GM21529 (cell line): ENCODE results near the gene PHACTR1.
"Not testable (repeated sequence)": the region's sequence is repeated elsewhere in the genome, so short reads cannot be mapped to it uniquely, and the experiment has no call there.

Experiments used
- ATAC-seq: cut with Tn5 transposase; IDR thresholded peaks from one replicate; pipeline ENCODE4 v1.9.1; 2021; ENCODE audit not compliant: unreplicated experiment

Gene PHACTR1

DNA sequence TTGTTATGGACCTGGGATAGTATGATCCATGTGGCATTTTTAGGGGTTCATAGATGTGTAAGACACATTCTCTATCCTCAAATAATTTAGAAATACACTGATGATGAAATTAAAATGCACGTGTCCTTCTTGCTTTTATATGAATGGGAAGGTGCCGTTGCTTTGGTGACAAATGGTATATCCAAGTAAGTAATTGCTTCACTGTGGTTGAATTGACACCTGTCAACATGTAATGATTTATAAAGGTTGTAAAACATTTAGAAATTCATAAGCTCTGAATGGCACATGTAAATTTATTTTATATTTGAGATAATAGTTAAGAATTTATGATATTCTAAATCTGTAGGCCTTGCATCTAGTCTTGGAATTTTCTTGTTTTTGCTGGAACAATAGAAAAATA lies 227.0 kb downstream of the PHACTR1 start:
- ATAC-seq, result no peak

DNA sequence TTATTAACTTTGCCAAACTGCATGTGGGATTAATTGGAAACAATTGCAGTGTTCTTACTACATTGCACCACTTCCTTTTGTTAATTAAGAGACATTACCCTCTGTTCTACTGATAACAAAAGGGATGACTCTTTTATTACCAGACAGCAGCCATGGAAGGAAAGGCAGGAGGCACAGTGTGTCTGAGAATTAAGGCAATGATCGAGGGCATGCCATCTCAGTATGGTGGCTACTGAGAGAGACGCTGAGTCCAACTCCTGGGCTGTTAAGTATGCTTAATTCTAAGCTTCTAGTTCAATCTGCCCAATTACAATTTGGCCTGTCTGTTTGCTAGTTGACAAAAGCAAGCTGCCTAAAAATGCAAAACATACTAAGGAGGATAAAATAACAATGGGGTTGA lies 227.4 kb downstream of the PHACTR1 start:
- no peak for ATAC-seq

DNA sequence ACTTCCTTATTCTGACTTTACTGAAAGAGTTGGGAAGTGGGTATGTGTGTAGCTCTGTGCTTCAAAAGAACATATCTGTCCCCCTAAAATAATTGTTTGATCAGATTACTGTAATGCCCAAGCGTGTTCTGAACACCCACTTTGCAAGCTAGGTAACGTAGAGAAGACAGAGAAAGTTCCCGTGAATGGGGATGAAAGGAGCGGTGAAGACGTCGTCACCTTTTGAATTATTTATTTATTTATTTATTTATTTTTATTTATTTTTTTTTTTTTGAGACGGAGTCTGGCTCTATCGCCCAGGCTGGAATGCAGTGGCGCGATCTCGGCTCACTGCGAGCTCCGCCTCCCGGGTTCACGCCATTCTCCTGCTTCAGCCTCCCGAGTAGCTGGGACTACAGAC lies 228.0 kb downstream of the PHACTR1 start:
- not testable (repeated sequence) for ATAC-seq

DNA sequence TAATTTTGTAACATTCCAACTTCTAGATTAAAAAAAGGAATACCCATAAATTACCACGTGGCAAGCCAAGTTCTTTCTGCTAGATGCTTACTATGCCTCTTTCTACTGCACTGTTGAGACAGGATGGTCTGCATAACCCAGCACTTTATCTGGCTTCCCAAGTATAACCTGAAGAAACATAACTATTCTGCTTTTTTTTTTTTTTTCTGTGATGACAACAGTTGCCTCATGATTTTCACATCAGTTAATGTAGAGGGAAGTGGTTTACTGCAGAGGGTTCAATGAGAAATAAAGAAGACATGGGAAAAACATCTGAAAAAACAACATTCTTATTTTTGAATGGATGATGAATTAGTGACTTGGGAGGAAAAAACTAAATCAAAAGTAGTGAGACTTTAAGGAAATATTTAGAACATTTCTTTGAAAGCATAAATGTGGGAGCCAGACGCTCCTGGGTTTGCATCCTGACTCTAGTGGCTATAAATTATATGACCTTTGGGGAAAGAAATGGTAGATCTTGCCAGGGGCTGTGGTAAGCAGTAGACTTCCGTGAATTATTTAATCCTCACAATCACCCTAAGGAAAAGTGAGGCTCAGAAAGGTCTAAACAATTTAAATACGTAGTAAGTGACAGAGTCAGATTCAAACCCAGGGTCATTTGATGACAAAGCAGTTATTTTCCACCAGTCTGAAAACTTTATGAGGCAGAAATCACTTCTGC lies 230.7 kb downstream of the PHACTR1 start:
- ATAC-seq, result no peak

DNA sequence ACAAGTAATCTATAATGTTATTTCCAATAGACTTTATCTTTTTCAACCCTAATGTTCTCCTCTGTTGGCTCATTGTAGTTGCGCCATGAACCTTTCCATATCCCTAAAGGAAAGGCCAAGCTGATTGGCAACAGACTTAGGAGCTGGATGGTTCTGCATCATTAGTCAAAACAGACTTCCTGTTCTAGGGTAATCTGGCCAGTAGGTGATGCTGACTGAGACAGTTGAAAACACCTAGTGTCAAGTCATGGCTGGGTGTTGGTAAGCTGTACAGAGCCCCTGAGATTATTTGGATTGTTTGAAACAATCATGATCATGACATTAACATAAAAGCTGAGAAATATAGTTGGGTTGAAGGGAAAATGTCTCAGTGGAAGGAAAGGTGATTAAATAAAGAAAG lies 231.4 kb downstream of the PHACTR1 start:
- ATAC-seq, result no peak

DNA sequence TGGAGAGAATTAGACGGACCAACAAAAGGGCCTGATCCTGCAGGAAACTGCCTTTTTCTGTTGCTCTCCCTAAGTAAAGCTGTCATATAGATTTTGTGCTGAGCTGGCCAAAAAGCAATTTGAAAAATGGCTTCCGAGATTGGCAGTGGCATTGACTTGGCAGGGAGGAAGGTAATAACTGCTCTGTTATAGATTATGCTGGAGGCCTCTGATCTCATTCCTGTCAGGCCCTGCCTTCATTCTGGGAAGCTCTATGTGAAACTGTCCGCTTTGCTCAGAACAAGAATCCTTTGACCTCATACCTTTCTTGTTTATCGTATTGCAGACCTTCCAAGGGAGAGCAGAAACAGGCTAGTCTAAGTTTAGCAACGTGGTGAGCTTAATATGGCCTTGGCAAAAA lies 234.4 kb downstream of the PHACTR1 start:
- ATAC-seq, result no peak

DNA sequence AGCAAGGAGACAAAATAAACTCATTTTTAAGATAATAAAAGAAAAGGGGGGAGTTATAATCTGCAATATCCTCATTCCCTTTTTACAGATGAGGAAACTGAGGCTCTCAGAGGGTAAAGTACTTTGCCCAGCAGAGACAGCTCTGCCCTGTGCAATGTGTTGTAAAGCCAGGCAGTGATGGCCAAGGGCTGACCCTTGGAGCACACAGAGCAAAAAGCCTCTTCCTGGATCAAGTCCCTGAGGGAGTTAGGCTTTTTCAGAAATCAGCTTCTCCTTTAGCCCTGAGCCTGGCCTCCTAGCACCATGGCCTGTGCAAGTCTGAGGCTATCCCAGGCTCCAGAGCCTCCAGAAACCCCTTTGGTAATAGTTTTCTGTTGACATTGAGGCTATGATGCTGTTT lies 234.8 kb downstream of the PHACTR1 start:
- ATAC-seq, result no peak

DNA sequence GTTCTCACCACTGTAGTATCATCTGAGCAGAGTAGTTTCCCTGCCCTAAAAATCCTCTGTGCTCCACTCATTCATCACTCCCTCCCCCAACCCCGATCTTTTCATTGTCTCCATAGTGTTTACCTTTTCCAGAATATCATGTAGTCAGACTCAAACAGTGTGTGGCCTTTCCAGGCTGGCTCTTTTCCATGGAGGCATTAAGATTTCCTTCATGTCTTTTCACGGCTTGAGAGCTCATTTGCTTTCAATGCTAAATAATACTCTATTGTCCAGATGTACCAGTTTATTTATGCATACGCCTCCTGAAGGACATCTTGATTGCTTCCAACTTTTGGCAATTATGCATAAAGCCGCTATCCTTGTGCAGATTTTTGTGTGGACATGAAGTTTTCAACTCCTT lies 235.8 kb downstream of the PHACTR1 start:
- ATAC-seq, result no peak

DNA sequence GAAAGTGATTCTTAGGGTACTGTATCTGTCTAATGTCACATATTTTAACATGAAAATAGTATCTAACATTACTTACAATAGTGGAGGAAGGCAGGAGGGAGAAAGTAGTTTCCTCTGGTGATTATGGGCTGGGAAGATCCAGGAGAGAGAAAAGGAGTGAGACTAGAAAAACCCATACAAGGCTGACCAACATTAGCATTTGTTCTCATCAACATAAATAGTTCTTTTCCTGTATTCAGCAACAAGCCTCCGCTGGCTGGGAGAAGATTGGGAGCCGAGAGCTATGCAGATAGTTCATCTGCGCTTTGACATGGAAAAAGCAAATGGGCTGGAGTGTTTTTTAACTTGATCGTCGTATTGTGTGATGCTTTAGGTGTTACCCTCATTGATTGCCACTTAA lies 239.4 kb downstream of the PHACTR1 start:
- no peak for ATAC-seq

DNA sequence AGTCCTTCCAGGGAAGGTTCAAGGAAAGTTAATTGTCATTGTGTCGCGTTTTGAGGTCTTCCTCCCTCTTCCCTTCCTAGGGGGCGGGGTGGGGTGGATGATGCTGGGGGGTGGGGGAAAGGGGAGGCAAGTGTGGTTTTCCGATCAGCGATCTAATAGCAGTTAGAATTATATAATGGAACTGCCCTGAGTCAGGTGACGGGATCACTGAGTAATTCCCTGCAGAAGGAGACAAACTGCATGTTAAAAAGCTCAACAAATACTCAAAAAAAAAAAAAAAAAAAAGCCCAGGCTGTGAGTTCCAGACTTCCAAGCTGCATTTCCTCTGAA lies 240.4 kb downstream of the PHACTR1 start:
- ATAC-seq, result no peak

DNA sequence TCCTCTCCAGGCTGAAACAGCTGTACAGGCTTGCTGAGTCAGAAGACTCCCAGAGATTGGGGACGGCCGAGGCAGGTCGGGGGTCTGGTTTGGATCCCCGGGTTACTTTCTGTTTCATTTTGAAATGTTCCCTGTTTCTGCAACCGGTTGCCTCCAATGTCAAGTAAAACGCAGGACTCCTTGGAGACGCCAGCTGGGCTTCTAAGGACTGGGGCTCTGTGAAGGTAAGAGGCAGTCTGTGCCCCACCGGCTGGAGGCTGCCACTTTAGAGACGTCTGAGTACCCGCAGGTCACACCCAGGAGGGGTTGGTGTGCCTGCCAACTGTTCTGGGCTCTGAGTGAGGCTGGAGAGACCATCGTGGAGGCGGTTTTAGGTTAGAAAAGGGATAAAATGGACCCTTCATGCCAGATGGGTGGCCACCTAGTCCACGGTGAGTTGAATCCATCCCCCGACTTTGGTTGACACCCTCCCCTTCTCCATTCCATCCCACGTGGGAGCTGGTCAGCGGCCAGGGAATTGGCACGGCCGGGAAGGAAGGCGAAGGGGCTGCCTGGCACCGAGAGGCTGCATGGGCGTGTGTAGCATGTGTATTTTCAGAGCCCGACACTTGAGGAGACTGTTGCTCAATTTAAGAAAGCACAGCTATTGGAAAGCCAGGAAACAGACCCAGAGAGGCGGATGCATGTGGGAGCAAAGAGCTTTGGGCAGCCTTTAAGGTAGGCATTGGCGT lies 240.9 kb downstream of the PHACTR1 start:
- no peak for ATAC-seq

DNA sequence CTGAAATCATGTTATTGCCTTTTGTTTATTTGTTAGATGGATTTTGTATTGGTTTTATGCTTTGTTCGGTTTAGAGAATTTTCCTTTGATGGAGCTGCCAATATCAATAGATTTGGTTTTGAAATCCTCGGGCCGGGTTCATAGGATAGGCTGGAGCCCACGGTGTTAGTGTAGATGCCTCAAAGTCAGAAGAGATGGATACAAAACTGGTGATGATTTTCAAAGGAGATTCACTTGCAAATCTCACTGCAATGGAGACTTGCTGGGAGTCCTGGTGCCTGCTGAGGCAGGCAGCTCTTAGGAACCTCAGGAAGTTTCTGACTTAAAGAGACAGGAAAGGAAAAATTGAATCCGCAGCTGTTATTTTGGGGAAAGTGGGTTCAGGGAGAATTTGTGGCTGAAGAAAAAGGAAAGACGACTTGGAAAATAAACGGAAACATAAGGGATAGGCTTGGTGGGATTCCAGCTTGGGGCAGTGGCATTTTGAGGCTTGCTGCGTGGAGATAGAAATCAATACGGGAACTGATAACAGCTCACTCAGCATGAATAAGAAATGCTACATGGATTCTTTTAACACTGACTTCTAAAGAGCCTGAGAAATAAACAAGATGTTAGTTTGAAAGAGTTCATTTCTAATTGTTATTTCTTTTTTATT lies 241.6 kb downstream of the PHACTR1 start:
- ATAC-seq, result no peak

DNA sequence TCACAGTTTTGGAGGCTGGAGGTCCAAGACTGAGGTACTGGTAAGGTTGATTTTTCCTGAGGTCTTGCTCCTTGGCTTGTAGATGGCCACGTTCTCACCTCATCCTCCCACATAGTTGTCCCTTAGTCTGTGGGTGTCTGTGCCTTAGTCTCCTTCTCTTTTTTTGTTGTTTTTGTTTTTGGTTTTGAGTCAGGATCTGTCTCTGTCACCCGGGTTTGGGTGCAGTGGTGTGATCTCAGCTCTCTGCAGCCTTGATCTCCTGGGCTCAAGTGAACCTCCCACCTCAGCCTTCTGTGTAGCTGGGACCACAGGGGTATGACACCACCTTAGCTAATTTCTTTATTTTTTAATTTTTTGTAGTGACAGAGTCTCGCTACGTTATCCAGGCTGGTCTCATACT lies 245.2 kb downstream of the PHACTR1 start:
- no peak for ATAC-seq

DNA sequence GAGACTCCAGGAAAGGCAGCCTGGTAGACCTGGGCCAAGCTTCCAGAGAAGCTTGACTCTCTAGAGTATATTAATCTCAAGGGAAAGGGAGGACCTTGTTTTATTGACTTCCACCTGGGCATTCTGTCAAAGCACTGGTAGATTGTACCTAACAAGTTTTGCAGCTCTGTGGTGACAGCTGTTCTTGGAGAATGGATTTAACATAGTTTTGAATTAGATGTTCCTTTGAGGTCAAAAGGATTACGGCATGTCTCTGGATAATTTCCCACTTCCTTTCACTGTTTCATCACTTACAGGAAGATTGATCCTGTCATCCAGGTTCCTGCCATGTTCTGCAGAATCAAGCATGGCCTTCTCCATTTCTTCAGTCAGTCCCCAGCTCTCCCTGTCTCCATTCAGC lies 246.0 kb downstream of the PHACTR1 start:
- no peak for ATAC-seq

DNA sequence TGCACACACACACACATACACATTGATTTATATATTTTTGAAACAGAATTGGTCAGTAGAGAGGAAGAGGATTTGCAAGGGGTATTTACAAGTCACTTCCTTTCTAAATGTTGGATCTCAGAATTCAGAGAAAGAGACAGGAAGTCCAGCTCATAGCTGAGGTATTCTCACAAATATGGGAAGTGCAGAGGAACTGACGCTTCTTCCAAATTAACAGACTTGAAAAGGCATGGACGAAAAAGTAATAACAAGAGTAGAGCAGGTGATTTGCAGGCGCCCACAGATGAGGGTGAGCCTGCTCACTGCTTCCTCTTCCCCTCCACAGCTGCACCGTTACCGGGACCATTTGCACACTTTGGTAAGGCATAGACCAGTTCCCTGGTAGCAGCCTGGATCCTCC lies 246.4 kb downstream of the PHACTR1 start:
- ATAC-seq, result no peak

DNA sequence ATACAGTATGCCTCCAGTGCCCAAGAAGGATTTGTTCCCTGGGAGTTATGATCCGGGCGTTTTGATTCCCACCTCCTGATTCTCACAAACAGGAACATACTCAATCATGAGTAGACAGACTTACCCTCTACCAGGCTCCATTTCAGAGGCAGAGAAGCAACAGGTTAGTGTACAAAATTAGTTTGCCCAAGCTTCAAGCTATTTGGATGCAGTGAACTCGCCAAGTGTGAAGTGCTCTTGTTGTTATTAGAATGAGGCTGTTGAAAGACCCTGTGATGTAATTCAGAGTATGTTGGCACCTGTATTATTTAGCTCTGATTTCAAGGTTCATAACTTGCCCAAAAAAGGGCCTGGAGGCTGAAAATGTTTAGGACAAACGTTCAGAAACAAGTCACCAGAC lies 247.0 kb downstream of the PHACTR1 start:
- no peak for ATAC-seq

DNA sequence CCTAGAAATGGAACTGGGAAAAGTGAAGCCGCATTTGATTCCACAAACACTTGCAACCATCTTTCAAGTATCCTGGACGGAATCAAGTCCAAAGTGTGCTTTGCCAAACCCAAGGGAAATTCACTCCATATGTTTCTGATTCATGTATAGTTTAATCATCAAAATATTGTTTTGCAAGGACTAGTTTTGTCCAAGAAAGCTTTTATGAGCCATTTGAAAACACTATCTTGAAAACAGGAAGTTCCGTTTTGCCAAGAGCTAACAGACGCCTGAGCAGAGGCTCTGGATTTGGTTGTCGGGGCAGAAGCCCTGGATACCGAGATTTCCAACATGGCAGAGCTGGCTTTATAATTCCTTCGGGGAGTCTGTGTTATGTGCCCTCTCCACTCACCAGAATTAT lies 251.1 kb downstream of the PHACTR1 start:
- ATAC-seq, result no peak

DNA sequence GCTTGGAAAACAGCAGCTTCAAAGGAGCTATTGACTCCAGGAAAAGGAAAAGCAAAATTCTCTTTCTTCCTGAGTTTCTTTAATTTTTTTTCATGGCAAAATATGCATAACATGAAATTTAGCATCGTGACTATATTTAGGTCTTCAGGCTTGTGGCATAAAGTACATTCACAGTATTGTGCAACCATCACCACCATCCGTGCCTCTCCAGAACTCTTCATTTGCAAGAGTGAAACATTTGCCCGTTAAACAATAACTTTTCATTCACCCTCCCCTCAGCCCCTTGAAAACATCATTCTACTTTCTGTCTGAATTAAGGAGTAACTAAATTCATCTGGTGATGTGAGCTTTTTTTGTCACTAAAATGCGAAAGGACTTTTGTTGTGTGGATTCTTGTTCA lies 251.7 kb downstream of the PHACTR1 start:
- ATAC-seq, result no peak

DNA sequence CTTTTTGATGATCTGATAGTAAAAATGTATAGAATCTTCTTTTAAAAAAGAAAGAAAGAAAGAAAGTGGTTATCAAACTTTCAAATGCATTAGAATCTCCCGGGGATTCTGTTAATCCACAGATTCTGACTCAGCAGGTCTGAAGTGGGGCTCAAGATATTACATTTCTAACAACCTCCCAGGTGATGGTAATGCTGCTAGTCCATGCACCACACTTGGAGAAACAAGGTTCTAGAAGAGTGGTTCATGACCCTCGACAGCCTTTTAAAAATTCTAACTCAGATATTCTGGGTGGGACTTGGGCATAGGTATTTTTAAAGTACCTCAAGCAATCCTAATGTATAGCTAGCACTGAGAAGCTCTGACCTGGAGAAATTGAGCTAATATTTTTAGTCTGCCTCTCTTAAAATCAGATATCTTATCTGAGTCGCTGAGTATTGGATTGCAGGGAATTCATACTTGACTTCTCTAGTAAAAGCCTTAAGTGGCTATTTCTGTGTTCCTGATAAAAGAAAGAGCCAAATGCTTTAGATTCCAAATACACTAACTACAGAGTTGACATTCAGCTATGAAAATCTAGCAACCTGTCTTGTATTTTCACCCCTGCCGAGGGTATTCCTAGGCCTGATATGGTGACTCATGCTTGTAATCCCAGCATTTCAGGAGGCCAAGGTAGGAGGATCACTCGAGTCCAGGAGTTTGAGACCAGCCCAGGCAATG lies 252.4 kb downstream of the PHACTR1 start:
- no peak for ATAC-seq

DNA sequence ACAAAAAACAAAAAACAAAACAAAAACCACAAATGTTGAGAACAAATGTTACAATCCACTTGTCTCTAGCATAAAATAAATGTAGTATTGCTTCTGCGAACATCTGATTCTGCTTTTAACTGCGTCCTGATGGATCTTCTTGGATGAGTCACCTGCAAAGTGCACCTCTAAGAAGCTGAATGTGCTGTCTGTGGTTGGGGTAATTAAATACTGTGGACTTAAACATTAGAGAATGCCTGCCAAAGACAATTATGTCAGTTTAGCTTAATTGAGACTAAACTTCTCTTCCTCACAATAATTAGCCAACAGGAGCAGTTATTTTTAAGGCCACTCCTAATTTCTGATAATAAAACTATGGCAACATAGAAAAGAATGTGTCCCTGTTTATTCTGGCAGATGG lies 253.4 kb downstream of the PHACTR1 start:
- ATAC-seq, result no peak

DNA sequence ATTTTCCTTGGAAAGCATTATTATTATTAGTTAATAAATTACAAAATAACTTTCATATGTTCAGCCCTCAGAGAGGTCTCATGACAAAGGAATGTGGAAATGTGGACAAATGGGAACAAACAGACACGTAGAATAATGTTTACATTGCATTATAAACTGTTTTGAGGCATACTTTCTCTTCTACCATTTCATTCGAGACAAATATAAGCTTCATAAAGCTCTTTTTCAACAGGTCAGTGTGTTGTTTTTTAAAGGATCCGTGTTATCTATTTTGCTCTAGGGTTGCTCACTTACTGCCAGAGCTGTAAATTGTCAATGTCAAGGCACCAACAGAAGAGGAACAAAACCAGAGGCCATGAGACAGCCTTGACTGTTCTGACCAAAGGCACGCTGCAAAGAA lies 256.8 kb downstream of the PHACTR1 start:
- ATAC-seq, result no peak

DNA sequence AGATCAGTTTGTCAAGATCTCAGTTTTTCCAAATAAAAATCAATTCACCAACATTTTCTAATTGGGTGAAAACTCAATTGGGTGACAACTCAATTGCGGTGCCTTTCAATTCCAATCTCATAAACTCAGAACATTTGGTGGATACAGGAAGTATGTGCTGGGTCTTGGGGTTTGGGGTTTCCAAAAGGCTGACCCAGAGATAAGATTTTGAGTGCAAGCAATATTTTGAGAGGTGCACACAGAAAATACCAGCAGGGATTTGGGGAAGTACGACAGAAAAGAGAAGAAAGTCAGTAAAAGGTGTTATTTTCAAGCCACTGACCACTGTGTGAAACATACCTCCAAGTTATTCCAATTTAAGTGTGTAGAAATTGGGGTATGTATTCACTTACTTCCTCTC lies 258.0 kb downstream of the PHACTR1 start:
- ATAC-seq, result no peak
